OCI-LY1 (cell line): ENCODE measurements around the gene KRT84.
"Not testable (repeated sequence)": the region's sequence is repeated elsewhere in the genome, so short reads cannot be mapped to it uniquely, and the experiment has no call there.

Source experiments
- CTCF ChIP-seq: fragments of 200-600 bp; sonication (generic), shearing (Covaris generic); IDR thresholded peaks from 2 replicates; pipeline ENCODE4 v1.5.1; 2017; ENCODE audit warnings: mild to moderate bottlenecking, antibody characterized with exemption, low read length, moderate library complexity, mixed read lengths
- EZH2 ChIP-seq: fragments of 200-600 bp; sonication (generic), shearing (Covaris generic); IDR thresholded peaks from 2 replicates; pipeline ENCODE4 v1.8.0; 2017; ENCODE audit warnings: borderline replicate concordance, mixed run types, mild to moderate bottlenecking, antibody characterized with exemption, low read length, moderate library complexity, mixed read lengths

DNA sequence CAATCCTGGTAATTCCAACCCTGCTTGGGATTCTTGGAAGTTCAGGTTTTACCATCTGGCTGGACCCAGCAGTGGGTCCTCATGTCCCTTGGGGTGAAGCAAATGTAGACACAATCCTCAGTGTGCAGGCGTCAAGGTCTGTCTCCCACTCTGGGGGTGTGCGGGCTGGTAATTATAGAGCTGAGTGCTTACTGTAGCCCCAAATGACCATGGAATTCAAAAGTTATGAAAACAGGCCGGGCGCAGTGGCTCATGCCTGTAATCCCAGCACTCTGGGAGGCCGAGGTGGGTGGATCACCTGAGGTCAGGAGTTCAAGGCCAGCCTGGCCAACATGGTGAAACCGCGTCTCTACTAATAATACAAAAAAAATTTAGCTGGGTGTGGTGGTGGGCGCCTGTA, 40.4 kb downstream of the KRT84 start:
- not testable (repeated sequence) for TF ChIP-seq CTCF, EZH2
